WI38 (cell line): Measurements from ENCODE around the gene FUT4.
"Not testable (repeated sequence)": the region's sequence is repeated elsewhere in the genome, so short reads cannot be mapped to it uniquely, and the experiment has no call there.

Experiments used
- H3K4me3 ChIP-seq: 2 replicates; pipeline ENCODE4 v1.5.1; 2011; ENCODE audit warnings: low read depth, mild to moderate bottlenecking, control low read depth, low read length
- TF ChIP-seq, protein P1 (sequence below): IDR thresholded peaks from 2 replicates; pipeline ENCODE4 v1.5.1; 2012; ENCODE audit warnings: low read depth, mild to moderate bottlenecking, control low read depth, low read length

The FUT4 gene

DNA sequence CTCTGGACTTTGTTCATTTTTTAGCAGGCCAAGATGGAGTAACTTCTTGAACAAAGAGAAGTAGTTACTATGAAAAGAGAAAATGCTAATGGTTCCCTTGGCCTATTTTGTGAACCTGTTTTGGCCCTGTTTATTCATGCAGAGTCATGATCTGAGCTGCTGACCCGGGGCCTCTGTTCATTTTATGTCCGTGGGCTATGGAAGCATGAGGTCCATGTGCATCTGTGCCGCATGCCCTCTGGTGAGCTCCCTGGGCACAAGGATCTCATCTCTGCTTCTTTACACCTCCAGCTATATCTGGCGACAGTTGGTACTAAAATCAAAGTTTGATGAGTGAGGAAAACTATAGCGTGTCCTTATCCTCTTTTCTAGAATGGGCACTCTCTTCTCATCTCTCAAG lies 24.5 kb downstream of the FUT4 start:
- no peak overlapping the region for H3K4me3 ChIP-seq

GRCh38 chr11:94568717-94569116 lies 25.0 kb downstream of the FUT4 start:
- TF ChIP-seq, protein P1, sequence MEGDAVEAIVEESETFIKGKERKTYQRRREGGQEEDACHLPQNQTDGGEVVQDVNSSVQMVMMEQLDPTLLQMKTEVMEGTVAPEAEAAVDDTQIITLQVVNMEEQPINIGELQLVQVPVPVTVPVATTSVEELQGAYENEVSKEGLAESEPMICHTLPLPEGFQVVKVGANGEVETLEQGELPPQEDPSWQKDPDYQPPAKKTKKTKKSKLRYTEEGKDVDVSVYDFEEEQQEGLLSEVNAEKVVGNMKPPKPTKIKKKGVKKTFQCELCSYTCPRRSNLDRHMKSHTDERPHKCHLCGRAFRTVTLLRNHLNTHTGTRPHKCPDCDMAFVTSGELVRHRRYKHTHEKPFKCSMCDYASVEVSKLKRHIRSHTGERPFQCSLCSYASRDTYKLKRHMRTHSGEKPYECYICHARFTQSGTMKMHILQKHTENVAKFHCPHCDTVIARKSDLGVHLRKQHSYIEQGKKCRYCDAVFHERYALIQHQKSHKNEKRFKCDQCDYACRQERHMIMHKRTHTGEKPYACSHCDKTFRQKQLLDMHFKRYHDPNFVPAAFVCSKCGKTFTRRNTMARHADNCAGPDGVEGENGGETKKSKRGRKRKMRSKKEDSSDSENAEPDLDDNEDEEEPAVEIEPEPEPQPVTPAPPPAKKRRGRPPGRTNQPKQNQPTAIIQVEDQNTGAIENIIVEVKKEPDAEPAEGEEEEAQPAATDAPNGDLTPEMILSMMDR = no peak
- H3K4me3 ChIP-seq = no peak overlapping the region

More for the DNA sequence above, 24.5 kb downstream of the FUT4 start:
- TF ChIP-seq, protein P1 = no peak

DNA sequence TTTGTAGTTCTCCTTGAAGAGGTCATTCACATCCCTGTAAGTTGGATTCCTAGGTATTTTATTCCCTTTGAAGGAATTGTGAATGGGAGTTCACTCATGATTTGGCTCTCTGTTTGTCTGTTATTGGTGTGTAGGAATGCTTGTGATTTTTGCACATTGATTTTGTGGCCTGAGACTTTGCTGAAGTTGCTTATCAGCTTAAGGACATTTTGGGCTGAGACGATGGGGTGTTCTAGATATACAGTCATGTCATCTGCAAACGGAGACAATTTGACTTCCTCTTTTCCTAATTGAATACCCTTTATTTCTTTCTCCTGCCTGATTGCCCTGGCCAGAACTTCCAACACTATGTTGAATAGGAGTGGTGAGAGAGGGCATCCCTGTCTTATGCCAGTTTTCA lies 29.3 kb downstream of the FUT4 start:
- not testable (repeated sequence) for H3K4me3 ChIP-seq

GRCh38 chr11:94574193-94574961 lies 30.7 kb downstream of the FUT4 start:
- TF ChIP-seq, protein P1 = no peak
- H3K4me3 ChIP-seq = no peak overlapping the region

GRCh38 chr11:94576306-94576705 lies 32.6 kb downstream of the FUT4 start:
- H3K4me3 ChIP-seq = no peak overlapping the region

DNA sequence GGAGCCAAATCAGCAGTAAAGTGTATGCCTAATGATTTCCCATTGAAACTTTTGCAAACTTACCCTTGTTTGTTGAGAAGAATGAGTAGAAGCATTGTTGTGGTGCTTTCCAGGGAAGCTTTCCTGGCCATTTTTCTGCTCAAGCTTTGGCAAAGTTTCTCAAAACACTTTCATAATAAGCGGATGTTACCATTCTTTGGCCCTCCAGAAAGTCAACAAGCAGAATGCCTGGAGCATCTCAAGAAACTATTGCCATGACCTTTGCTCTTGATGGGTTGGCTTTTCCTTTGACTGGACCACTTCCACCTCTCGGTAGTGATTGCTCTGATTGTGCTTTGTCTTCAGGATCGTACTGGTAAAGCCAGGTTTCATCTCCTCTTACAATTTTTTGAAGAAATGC lies 34.1 kb downstream of the FUT4 start:
- no peak overlapping the region for H3K4me3 ChIP-seq
- TF ChIP-seq, protein P1 = no peak

More at GRCh38 chr11:94576306-94576705, 32.6 kb downstream of the FUT4 start:
- TF ChIP-seq, protein P1 = no peak

DNA sequence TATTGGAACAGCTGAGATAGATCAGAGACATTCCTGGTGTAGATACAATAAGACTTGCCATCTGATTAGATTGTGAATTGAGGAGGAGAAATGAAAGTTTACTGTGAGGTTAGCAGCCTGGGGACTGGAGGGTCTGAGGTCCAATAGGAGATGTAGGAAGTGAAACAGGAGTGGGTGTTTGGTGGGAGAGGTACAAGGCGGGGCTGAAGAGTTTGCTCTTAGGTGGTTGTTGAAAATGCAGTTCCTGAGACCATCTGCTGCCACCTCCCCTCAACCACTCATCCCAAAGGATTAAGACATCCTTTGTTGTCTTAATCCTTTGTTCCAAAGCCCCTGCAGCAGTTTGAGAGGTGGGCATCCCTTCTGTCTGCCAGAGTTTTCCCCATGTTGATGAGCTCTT lies 38.2 kb downstream of the FUT4 start:
- H3K4me3 ChIP-seq = no peak overlapping the region
- TF ChIP-seq, protein P1 = no peak
